SIG-M5 treated with dmso at 0.1 percent for 504 hours (cell line): ENCODE results near the gene FZD4.
"Not testable (repeated sequence)": the region's sequence is repeated elsewhere in the genome, so short reads cannot be mapped to it uniquely, and the experiment has no call there.

Experiments
- DNase-seq: peaks from one replicate; lab custom pipeline; 2025; ENCODE audit not compliant: unreplicated experiment; lab: John Stamatoyannopoulos, UW

Gene FZD4

DNA sequence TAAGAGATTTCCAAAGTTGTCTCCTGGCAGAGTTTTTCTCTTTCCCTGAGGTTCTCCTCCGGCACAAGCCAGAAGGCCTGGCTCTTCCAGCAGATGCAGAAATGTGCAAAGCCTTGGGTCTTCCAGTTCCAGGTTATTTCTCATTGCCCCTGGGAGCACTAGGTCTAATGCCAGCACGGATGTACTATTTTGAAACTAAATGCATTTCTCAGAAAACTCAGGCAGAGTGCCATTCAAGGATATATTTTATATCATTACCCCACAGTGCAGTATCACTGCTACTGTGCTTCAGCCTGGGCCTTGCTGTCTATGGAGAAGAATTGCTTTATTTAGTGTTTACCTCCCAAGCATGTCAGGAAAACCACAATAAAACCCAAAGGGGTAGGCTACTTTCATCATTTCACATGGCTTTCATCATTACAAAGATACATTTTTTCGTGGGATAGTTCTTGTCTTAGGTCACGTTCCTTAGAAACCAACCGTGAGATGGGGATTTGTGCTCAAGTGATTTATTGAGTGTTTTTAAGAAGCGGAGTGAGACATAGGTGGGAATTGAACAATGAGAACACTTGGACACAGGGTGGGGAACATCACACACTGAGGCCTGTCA is 22.4 kb upstream of the FZD4 start:
- DNase-seq, result no peak

GRCh38 chr11:86972734-86973133 is 17.5 kb upstream of the FZD4 start:
- DNase-seq, result no peak

DNA sequence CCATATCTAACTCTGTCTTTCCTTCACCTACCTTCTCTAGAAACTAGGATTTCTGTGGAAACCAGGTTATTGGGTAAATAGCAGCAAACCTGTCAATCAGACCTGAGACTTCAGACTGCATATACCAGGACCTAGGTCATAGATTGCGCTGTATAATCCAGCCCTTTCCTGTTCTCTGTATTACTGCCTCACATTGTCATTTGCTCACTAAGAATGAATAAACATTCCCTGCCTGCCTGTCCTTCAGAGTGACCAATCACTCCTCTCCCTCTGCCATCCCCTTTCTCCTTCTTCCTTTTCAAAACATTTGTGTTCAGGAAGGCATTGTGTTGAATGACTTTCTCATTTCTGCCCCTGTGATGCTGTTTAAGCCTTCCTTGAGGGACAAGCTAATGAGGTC is 14.1 kb upstream of the FZD4 start:
- DNase-seq, result no peak

DNA sequence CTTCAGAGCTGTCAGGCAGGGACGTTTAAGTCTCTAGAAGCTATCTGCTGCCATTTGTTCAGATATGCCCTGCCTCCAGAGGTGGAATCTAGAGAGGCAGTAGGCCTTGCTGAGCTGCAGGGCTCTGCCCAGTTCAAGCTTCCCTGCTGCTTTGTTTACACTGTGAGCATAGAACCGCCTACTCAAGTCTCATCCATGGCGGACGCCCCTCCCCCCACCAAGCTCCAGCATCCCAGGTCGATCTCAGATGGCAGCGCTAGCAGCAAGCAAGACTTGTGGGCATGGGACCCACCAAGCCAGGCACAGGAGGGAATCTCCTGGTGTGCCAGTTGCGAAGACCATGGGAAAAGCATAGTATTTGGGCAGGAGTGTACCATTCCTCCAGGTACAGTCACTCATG is 12.4 kb upstream of the FZD4 start:
- not testable (repeated sequence) for DNase-seq

- no peak for DNase-seq
Measured at GRCh38 chr11:86957976-86958646, 2.9 kb upstream of the FZD4 start.

DNA sequence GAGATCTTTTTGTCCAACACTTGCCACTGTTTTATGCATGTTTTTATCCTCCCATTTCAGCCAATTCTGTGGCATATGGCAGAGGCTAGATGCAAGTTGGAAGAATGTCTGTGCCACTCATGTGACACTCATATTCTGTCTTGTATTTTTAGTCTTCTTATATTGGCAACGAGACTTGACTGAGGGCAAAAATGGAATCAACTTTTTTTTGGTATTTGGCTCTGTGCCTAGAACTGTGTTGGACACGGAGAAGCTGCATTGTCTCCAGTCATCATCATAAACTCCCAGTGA is 1.7 kb upstream of the FZD4 start:
- no peak for DNase-seq

DNA sequence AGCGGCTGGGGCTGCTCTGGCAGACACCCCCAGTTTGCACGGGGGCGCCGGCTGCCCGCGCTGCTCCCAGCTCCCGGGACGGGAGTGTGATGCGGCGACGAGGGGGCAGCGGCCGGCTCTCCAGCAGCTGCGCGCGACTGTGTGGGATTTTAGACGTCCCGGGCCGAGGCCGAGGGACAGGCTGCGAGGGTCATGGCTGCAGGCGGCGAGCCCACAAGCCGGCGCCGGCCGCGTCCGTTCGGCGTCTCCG is 159 bp downstream of the FZD4 start:
- DNase-seq, result no peak

GRCh38 chr11:86954269-86955110 is 705 bp downstream of the FZD4 start:
- DNase-seq, result no peak

- no peak for DNase-seq
Measured at GRCh38 chr11:86952221-86952875, 2.8 kb downstream of the FZD4 start.

DNA sequence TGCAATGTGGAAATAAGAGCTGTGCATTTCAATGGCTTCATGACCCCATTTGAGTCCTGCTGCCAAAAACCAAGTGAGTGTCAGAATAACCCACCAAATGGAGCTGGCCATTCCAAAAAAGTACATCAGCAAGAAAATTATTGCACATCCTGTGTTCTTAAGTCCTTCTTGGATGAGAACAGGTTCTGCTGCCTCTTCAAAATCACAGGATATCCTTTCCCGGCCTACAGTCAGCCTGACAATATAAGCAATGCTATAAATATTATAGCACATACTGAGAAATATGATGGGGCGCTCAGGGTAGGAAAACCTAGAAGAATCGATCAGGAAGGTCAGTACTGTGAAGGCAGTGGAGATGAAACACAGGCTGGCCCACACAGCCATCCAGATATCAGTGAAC is 3.5 kb downstream of the FZD4 start:
- no peak for DNase-seq

- no peak for DNase-seq
Measured at GRCh38 chr11:86950661-86950995, 4.6 kb downstream of the FZD4 start.

- DNase-seq, result no peak
Measured at GRCh38 chr11:86949995-86950660, 5.1 kb downstream of the FZD4 start.

- no peak for DNase-seq
Measured at GRCh38 chr11:86948733-86949132, 6.5 kb downstream of the FZD4 start.

DNA sequence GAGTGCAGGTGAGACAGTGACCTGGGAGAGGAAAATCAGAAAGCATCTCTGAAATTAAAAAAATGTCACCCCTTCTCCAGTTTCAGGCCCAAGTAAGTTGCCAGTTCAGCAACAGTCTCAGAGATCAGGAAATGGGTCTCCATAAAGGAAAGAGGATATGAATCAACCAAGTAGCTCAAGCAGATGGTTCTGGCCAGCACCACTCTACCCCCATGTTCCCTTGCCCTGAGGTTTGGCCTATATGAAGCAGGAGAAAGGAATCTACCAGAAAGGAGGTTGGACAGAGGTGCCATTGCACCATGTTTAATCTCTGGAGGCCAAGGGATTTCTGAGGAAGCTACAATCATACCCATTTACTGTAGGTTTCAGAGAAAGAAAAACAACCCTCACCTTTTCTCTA is 7.7 kb downstream of the FZD4 start:
- DNase-seq, result no peak

GRCh38 chr11:86943505-86943904 is 11.7 kb downstream of the FZD4 start:
- DNase-seq, result not testable (repeated sequence)

- DNase-seq, result no peak
Measured at GRCh38 chr11:86941871-86942599, 13.2 kb downstream of the FZD4 start.

GRCh38 chr11:86941077-86941870 is 13.9 kb downstream of the FZD4 start:
- DNase-seq, result no peak

- no peak for DNase-seq
Measured at GRCh38 chr11:86940122-86940777, 14.9 kb downstream of the FZD4 start.
